ENCODE measurements around the gene ZNF526.

Gene ZNF526

DNA sequence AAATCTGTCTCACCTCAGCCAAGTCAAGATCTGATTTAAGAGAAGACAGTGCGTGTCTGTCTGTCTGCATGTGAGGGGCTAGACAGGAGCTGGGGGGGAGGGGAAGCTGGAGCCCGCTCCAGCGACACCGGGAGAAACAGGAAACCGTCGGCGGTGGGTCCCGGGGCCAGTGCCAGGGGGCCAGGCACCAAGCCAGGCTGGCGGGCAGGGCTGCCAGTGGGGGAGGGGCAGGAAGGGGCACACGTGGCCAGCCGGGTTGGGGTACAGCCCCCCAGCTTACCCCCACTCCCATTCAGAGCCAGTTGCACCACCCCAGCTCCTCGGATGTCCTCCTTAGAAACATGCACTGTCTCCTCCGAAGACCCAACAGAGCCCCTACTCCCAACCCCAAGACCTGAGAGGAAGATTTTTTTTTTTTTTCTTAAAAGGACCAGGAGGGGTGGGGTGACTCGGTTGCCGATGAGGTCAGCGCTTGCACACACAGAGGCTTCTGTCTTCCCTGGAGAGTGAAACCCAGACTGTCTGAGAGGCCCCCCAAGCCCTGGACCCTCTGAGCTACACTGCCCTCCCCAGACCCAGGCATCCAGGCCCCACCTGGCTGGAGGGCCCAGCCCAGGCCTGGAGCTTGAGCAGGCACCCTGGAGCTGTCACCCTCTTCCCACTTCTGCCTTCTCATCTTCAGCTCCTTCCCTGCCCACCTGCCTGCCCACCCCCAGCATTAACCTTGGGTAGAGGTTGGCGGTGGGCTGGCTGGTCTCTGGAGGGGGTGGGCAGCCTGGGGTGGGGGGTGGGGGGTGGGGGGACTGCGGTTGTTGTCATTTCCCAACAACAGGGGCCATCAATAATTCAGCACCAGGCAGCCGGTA is 30.8 kb downstream of the ZNF526 start:
- H3K4me3 ChIP-seq (replicated peaks; ENCODE audit: insufficient read depth, low read length): no peak overlapping the region
- peaks cover 3% of the 10 kb centered on the region for H3K27me3 ChIP-seq (ENCODE audit: insufficient read depth, poor library complexity, severe bottlenecking)
- peak overlapping the region; percentile 20 for H3K27ac ChIP-seq (replicated peaks)
- TF ChIP-seq POLR2AphosphoS5 (IDR thresholded peaks at IDR 0.05; ENCODE audit: low read depth) (peak; percentile 32; the same call in 1 of the 2 replicates), SPI1 (IDR thresholded peaks at IDR 0.05; ENCODE audit: borderline replicate concordance, low read depth) (no peak)
- peak in 1 of 2 experiments; percentile 7 for DNase-seq (ENCODE audit: low read depth in 1 of 2, low spot score in 1 of 2)

DNA sequence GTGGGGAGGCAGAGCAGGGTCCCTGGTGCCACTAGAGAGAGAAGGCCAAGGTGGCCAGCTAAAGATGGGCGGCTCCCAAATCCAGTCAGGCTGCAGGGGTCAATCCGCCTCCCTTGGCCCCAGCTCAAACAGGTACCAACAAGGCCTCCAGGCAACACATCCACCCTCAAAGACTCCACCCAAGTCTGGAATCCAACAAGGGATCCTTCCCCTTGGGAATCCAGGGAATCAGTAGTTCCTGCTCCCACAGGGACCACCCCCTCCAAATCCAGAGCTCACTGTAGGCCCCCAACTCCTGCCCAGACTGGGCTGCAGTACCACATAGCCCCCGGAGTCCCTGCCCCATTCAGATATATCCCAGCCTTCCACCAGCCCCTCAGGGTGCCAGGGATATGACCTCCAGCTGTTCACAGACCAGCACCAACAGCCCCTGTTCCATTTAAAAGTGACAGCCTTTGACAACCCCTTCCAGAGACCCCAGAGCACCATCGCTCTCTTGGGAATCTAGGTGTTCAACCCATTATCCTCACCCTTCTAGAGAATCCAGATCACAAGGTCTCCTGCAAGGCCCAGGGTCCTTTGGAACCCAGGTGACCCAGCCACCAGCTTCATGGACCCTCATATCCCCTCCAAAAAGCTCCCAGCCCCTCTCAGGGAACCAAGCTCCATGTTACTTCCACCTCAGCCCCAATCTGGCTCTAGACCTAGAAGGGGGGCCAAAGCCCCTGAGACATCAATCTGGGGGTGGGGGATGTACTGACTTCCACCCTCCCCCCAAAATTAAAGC is 31.7 kb downstream of the ZNF526 start:
- TF ChIP-seq SPI1 (IDR thresholded peaks at IDR 0.05; ENCODE audit: borderline replicate concordance, low read depth) (no peak), POLR2AphosphoS5 (IDR thresholded peaks at IDR 0.05; ENCODE audit: low read depth) (no peak), GABPA (IDR thresholded peaks at IDR 0.05; ENCODE audit: low read depth) (no peak)
- TF ChIP-seq, protein P1, sequence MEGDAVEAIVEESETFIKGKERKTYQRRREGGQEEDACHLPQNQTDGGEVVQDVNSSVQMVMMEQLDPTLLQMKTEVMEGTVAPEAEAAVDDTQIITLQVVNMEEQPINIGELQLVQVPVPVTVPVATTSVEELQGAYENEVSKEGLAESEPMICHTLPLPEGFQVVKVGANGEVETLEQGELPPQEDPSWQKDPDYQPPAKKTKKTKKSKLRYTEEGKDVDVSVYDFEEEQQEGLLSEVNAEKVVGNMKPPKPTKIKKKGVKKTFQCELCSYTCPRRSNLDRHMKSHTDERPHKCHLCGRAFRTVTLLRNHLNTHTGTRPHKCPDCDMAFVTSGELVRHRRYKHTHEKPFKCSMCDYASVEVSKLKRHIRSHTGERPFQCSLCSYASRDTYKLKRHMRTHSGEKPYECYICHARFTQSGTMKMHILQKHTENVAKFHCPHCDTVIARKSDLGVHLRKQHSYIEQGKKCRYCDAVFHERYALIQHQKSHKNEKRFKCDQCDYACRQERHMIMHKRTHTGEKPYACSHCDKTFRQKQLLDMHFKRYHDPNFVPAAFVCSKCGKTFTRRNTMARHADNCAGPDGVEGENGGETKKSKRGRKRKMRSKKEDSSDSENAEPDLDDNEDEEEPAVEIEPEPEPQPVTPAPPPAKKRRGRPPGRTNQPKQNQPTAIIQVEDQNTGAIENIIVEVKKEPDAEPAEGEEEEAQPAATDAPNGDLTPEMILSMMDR (IDR thresholded peaks at IDR 0.05; ENCODE audit: insufficient read depth, low read length): no peak
- TF ChIP-seq, protein P2, sequence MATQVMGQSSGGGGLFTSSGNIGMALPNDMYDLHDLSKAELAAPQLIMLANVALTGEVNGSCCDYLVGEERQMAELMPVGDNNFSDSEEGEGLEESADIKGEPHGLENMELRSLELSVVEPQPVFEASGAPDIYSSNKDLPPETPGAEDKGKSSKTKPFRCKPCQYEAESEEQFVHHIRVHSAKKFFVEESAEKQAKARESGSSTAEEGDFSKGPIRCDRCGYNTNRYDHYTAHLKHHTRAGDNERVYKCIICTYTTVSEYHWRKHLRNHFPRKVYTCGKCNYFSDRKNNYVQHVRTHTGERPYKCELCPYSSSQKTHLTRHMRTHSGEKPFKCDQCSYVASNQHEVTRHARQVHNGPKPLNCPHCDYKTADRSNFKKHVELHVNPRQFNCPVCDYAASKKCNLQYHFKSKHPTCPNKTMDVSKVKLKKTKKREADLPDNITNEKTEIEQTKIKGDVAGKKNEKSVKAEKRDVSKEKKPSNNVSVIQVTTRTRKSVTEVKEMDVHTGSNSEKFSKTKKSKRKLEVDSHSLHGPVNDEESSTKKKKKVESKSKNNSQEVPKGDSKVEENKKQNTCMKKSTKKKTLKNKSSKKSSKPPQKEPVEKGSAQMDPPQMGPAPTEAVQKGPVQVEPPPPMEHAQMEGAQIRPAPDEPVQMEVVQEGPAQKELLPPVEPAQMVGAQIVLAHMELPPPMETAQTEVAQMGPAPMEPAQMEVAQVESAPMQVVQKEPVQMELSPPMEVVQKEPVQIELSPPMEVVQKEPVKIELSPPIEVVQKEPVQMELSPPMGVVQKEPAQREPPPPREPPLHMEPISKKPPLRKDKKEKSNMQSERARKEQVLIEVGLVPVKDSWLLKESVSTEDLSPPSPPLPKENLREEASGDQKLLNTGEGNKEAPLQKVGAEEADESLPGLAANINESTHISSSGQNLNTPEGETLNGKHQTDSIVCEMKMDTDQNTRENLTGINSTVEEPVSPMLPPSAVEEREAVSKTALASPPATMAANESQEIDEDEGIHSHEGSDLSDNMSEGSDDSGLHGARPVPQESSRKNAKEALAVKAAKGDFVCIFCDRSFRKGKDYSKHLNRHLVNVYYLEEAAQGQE (IDR thresholded peaks at IDR 0.05; ENCODE audit: insufficient replicate concordance, low read depth): no peak
- H3K27me3 ChIP-seq (ENCODE audit: insufficient read depth, poor library complexity, severe bottlenecking): peaks cover 7% of the 10 kb centered on the region
- peak overlapping the region; percentile 92; the same call in 1 of the 2 replicates for H3K4me3 ChIP-seq (replicated peaks; ENCODE audit: insufficient read depth, low read length)
- peak overlapping the region; percentile 74 for H3K27ac ChIP-seq (replicated peaks)
- no peak for DNase-seq (ENCODE audit: low read depth in 1 of 2, low spot score in 1 of 2)

DNA sequence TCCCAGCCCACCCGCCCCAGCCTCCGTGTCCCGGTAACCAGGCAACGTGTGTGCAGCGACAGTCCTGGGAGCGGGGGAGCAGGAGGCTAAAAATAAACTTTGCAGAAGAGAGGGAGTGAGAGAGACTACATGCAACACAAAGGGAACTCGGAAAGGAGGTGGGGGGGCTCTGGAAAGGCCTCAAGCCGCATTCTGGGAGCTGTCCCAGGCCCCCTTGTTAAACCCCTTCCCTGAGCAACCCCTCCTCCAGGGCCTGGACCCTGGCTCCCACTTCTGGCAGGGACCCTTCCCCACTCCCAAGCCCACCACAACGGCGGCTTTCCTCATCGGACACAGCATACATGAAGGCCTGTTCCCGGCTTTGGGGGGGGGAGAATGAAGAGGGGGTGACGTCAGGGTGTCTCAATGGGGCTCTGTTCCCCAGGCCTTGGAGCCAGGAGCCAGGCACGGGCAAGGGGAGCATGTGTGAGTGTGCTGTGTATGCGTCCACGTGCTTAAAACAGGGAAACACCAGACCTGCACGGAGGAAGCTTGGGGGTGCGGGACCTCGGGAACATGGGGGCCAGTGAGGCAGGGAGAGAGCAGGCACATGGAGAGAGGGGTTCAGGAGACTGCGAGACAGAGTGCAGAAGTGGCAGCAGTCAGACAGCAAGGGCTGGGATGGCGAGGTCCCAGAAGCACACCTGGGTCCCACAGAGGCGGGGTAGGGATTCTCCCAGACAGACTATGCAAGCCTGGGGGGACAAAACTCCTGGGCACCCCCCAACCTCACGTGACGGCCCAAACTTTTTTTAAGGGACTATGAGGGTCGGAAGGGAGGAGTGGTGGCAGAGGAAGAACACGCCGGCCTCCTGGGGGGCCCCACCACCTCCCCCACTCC is 32.5 kb downstream of the ZNF526 start:
- H3K27me3 ChIP-seq (ENCODE audit: insufficient read depth, poor library complexity, severe bottlenecking): peaks cover 7% of the 10 kb centered on the region
- peak overlapping the region; percentile 92 for H3K4me3 ChIP-seq (replicated peaks; ENCODE audit: insufficient read depth, low read length)
- DNase-seq (ENCODE audit: low read depth in 1 of 2, low spot score in 1 of 2): peak; percentile 56 to 62
- TF ChIP-seq SPI1 (IDR thresholded peaks at IDR 0.05; ENCODE audit: borderline replicate concordance, low read depth): no peak
- TF ChIP-seq, protein P2 (IDR thresholded peaks at IDR 0.05; ENCODE audit: insufficient replicate concordance, low read depth): no peak
- TF ChIP-seq, protein P1 (IDR thresholded peaks at IDR 0.05; ENCODE audit: insufficient read depth, low read length): no peak
- TF ChIP-seq POLR2AphosphoS5 (IDR thresholded peaks at IDR 0.05; ENCODE audit: low read depth): peak; percentile 28
- peak overlapping the region; percentile 74 for H3K27ac ChIP-seq (replicated peaks)
